CD4-positive, alpha-beta T cell (primary cell): Measurements from ENCODE around the gene GTF2E1. TPM values are rescaled to one million over a fixed set of nuclear protein-coding genes. Genes with fewer than 3 reads are reported as not detected.

Experiments
- ATAC-seq: fragments of 200-7000 bp; cut with Tn5 transposase; one replicate; pipeline ENCODE4 v1.10.0; 2022; ENCODE audit warnings: mild to moderate bottlenecking; ENCODE audit not compliant: poor library complexity
- CTCF ChIA-PET: fragments of 350-600 bp; sonication (Branson Sonifier 250); formaldehyde crosslinking; loops from one replicate; lab custom pipeline; 2021; ENCODE audit warnings: antibody characterized with exemption, inconsistent platforms; lab: Charles Lee
- POLR2A ChIA-PET: fragments of 350-600 bp; sonication (Branson Sonifier 250); formaldehyde crosslinking; loops from one replicate; lab custom pipeline; 2021; ENCODE audit warnings: antibody characterized with exemption, inconsistent platforms; lab: Charles Lee
- DNase-seq, 14 experiments: peaks; one replicate each; pipeline ENCODE4 v3.0.0-alpha.2; 2013 to 2020; ENCODE audit warnings: mixed read lengths in 2 of 14
- H3K27ac ChIP-seq, 2 donors: one replicate each; pipeline versions ENCODE4 v1.5.1 to v1.7.0; 2013; ENCODE audit warnings: low read length in 2 of 2, low read depth in 1 of 2, mild to moderate bottlenecking in 1 of 2
- H3K27me3 ChIP-seq, 2 experiments: 1 replicate in 1 of 2; 2 replicates in 1 of 2; pipeline versions ENCODE4 v1.6.1 to v1.7.0; 2013; ENCODE audit warnings: low read length in 2 of 2, control low read depth in 1 of 2, mild to moderate bottlenecking in 1 of 2, moderate library complexity in 1 of 2; ENCODE audit not compliant: insufficient read depth in 2 of 2, control insufficient read depth in 1 of 2
- H3K36me3 ChIP-seq: one replicate; pipeline ENCODE4 v1.6.1; 2013; ENCODE audit warnings: low read length, control low read depth; ENCODE audit not compliant: insufficient read depth
- H3K4me1 ChIP-seq: one replicate; pipeline ENCODE4 v1.6.1; 2013; ENCODE audit warnings: low read length, control low read depth; ENCODE audit not compliant: insufficient read depth
- H3K4me3 ChIP-seq: one replicate; pipeline ENCODE4 v1.5.1; 2013; ENCODE audit warnings: mild to moderate bottlenecking, low read length, moderate library complexity
- H3K9me3 ChIP-seq, 2 experiments: 1 replicate in 1 of 2; 2 replicates in 1 of 2; pipeline versions ENCODE4 v1.6.1 to v1.7.0; 2013; ENCODE audit warnings: low read length in 2 of 2, mild to moderate bottlenecking in 2 of 2, control low read depth in 1 of 2, moderate library complexity in 1 of 2; ENCODE audit not compliant: control insufficient read depth in 1 of 2, insufficient read depth in 1 of 2
- H3K27ac Mint-ChIP-seq: one replicate; pipeline ENCODE4 v1.8.0; 2020; ENCODE audit warnings: mixed read lengths
- H3K27me3 Mint-ChIP-seq: one replicate; pipeline ENCODE4 v1.8.0; 2021; ENCODE audit warnings: mixed read lengths
- H3K36me3 Mint-ChIP-seq: one replicate; pipeline ENCODE4 v1.8.0; 2021; ENCODE audit warnings: low read depth, mixed read lengths
- H3K4me1 Mint-ChIP-seq: one replicate; pipeline ENCODE4 v1.8.0; 2021; ENCODE audit warnings: low read depth, mixed read lengths
- H3K4me3 Mint-ChIP-seq: one replicate; pipeline ENCODE4 v1.8.0; 2020; ENCODE audit warnings: mild to moderate bottlenecking, mixed read lengths
- H3K9me3 Mint-ChIP-seq: one replicate; pipeline ENCODE4 v1.8.0; 2020; ENCODE audit warnings: mixed read lengths
- CTCF ChIP-seq: fragments of 200-600 bp; IDR thresholded peaks from one replicate; pipeline ENCODE4 v1.8.0; 2022; ENCODE audit warnings: antibody characterized with exemption, mild to moderate bottlenecking
- intact Hi-C, 2 experiments: fragments of 100-400 bp; cut with DNase I in 1 of 2; cut with micrococcal nuclease in 1 of 2; formaldehyde crosslinking; loops; one replicate each; pipeline versions ENCODE4 v1.15.1 to v1.9.0; 2023 to 2025; cut with DNase I, micrococcal nuclease
- total RNA-seq, 174 experiments: library from RNA in 2 of 174; stranded (reverse) in 2 of 174; gene quantifications; one replicate each; pipeline ENCODE4 v1.2.3 and lab custom pipeline; 2021 to 2026

GTF2E1 gene
- total RNA-seq, 2 experiments from 2014 or later, result 6.3 to 7.5 TPM

- ChIA-PET POLR2A (no interaction called here), CTCF (interaction anchor here (0.9 kb wide), 1 partner anchor 15 kb away, joined by 3 read pairs; no protein-coding TSS in a partner anchor)
- intact Hi-C loops, result loop anchor here (5.0 to 10.0 kb wide), 2 partner anchors 94 to 381 kb away; no protein-coding TSS in a partner anchor
- H3K27me3 ChIP-seq, result no peaks in the 10 kb centered on the region
- Mint-ChIP-seq H3K27ac (no peak overlapping the region), H3K4me1 (peaks cover 5% of the 10 kb centered on the region), H3K36me3 (no peaks in the 10 kb centered on the region), H3K4me3 (no peak overlapping the region), H3K27me3 (peaks cover 4% of the 10 kb centered on the region), H3K9me3 (no peaks in the 10 kb centered on the region)
- H3K36me3 ChIP-seq, result no peaks in the 10 kb centered on the region
- no peak overlapping the region for H3K4me3 ChIP-seq
- no peak for DNase-seq
- no peaks in the 10 kb centered on the region for H3K4me1 ChIP-seq
- no peak for ATAC-seq
- no peak for TF ChIP-seq CTCF
- H3K9me3 ChIP-seq, result no peaks in the 10 kb centered on the region
- no peak overlapping the region for H3K27ac ChIP-seq
Measured at GRCh38 chr3:120798346-120798745, 55.8 kb downstream of the GTF2E1 start.

- Mint-ChIP-seq H3K9me3 (no peaks in the 10 kb centered on the region), H3K27me3 (peaks cover 8% of the 10 kb centered on the region), H3K4me1 (no peaks in the 10 kb centered on the region), H3K4me3 (no peak overlapping the region), H3K27ac (no peak overlapping the region), H3K36me3 (no peaks in the 10 kb centered on the region)
- ChIA-PET POLR2A (interaction anchor here (0.9 kb wide), 1 partner anchor 11 kb away, joined by 3 read pairs; no protein-coding TSS in a partner anchor), CTCF (interaction anchor here (1.4 to 1.8 kb wide), 2 partner anchors 236 to 242 kb away, joined by 3 to 4 read pairs; no protein-coding TSS in a partner anchor)
- no peak for DNase-seq
- ATAC-seq, result no peak
- Histone ChIP-seq H3K4me1 (no peaks in the 10 kb centered on the region), H3K27ac (no peak overlapping the region), H3K4me3 (no peak overlapping the region), H3K27me3 (no peaks in the 10 kb centered on the region), H3K9me3 (no peaks in the 10 kb centered on the region), H3K36me3 (no peaks in the 10 kb centered on the region)
- intact Hi-C loops, result loop anchor here in 1 of 2 experiments (2.0 kb wide), 1 partner anchor 556 kb away; no protein-coding TSS in a partner anchor
- TF ChIP-seq CTCF, result no peak
Measured at GRCh38 chr3:120800625-120801024, 58.1 kb downstream of the GTF2E1 start.

GRCh38 chr3:120801484-120801883 lies 58.9 kb downstream of the GTF2E1 start:
- no peaks in the 10 kb centered on the region for H3K36me3 Mint-ChIP-seq
- ChIA-PET POLR2A (interaction anchor here (0.6 kb wide), 1 partner anchor 205 kb away, joined by 3 read pairs; the partner anchor contains the start of gene NDUFB4), CTCF (interaction anchor here (0.6 to 1.8 kb wide), 3 partner anchors 32 to 243 kb away, joined by 3 to 4 read pairs (median 3); no protein-coding TSS in a partner anchor)
- H3K4me3 Mint-ChIP-seq, result no peak overlapping the region
- Histone ChIP-seq H3K36me3 (no peaks in the 10 kb centered on the region), H3K27ac (no peak overlapping the region), H3K4me3 (no peak overlapping the region), H3K4me1 (no peaks in the 10 kb centered on the region), H3K27me3 (no peaks in the 10 kb centered on the region), H3K9me3 (no peaks in the 10 kb centered on the region)
- H3K4me1 Mint-ChIP-seq, result no peaks in the 10 kb centered on the region
- H3K27ac Mint-ChIP-seq, result no peak overlapping the region
- intact Hi-C loops, result loop anchor here in 1 of 2 experiments (2.0 kb wide), 1 partner anchor 557 kb away; no protein-coding TSS in a partner anchor
- H3K9me3 Mint-ChIP-seq, result no peaks in the 10 kb centered on the region
- ATAC-seq, result no peak
- peaks cover 8% of the 10 kb centered on the region for H3K27me3 Mint-ChIP-seq
- no peak for DNase-seq
- no peak for TF ChIP-seq CTCF
